Measurements from ENCODE around the gene GMFB.

GMFB gene

DNA sequence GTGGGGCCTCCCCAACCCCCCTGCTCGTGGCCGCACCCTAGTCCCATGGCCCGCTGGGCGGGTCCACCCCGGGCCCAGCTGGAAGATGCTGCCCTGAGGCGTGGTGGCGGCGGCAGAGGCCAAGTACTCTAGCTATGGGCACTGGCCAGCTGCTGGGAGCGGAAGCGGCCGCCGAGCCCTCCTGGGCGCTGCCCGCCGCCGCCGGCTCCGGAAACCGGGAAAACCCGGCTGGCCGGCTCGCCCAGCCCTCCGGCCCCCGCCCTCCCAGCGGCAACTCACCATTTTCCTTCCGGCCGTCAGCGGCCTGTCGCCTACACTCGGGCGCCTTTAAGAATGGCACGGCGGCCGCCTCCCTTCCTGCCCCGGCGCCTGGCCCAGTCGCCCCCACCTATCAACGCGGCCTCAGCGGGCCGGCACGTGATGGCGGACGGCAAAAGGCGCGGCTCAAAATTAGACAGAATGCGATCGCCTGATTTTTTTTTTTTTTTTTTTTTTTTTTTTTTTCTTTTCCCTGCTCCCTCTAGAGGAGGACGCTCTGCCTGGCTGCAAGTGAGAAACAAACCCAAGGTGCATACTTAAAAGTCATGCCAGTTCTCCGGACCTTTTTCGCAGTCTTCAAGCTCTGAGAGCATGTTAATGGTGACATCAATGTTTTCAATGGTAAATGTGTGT lies at the start of gene GMFB:
GMFB (minus strand) TSS at position 335 of the 672 bp plus-strand sequence; CDS start at position 282, 53 bp downstream.
- DNase-seq (ENCODE audit: low spot score), result peak; percentile 93

DNA sequence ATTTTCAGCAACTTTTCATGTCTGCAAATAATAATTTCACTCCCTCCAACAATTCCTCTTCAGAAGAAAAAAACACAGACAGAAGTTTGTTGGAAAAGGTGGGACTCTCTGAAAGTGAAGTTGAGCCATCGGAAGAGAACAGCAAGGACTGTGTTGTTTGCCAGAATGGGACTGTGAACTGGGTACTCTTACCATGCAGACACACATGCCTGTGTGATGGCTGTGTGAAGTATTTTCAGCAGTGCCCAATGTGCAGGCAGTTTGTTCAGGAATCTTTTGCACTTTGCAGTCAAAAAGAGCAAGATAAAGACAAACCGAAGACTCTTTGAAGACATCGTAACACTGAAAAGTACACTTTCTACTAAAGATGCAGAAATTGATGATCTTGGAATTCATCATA lies 49.3 kb upstream of the GMFB start:
- DNase-seq (ENCODE audit: low spot score), result no peak

DNA sequence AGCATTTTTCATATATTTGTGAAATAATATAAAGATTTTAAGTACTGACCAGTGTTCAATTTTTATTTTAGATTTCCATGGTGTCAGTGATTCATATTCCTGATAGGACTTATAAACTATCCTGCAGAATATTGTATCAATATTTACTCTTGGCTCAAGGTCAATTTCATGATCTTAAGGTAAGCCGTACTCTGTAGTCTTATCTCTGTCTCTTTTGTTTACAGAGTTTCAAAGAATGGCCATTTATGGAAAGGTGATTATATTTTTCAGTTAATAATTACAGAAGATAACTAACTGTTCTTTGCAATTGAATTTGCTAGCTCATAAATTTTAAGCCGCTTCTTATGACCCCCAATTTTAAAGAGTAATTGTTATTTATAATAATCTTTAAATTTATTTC lies 48.9 kb upstream of the GMFB start:
- no peak for DNase-seq (ENCODE audit: low spot score)

DNA sequence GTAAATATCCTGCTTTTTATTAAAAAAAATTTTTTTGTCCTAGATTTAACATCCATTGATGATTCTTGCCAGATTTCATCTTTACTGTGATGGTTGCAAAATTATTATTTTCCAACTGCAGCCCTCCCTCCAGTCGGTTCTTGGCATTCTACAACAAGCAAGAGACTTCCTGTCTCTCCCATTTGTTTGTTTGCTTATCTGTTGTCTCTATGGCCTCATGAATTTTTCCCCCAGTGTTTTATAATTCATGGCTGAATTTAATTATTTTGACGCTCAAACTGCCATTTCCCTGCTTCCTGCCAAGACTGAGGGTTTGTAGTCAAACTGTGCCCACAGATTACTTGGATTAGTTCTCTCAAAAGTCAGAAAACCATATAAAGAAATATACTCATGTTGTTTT lies 46.9 kb upstream of the GMFB start:
- no peak for DNase-seq (ENCODE audit: low spot score)

DNA sequence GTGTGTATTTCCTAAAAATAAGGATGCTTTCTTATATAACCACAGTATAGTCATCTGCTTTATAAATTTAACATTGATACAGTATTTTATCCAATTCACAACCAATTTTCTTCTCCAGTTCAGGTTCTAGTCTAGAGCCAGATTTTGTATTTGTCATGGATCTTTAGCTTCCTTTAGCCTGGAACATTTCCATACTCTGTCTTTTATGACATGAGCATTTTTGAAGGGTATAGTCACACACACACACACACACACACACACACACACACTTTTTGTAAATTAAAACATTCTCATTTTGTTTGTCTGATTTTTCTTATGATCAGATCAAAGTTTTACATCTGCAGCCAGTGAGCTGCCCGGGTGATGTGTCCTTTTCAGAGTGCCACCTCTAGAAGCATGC lies 46.3 kb upstream of the GMFB start:
- DNase-seq (ENCODE audit: low spot score), result no peak

DNA sequence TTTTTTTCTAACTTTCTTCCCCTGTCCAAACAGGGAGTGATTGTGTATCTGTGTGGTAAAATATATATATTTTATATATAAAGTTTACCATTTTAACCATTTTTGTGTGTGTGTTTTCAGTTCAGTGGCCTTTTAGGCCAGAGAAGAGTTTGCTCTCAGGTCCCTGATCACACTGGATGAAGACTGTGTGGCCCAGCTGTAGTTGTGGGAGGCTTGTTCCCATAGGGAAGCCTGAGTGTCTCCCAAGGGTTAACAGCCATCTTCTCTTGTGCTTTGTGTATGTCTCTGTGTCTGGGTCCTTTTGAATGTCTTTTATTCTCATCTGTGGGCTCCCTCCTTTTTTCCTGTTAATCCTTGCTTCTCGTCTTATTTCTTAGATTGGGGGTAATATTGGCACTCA lies 44.3 kb upstream of the GMFB start:
- no peak for DNase-seq (ENCODE audit: low spot score)

DNA sequence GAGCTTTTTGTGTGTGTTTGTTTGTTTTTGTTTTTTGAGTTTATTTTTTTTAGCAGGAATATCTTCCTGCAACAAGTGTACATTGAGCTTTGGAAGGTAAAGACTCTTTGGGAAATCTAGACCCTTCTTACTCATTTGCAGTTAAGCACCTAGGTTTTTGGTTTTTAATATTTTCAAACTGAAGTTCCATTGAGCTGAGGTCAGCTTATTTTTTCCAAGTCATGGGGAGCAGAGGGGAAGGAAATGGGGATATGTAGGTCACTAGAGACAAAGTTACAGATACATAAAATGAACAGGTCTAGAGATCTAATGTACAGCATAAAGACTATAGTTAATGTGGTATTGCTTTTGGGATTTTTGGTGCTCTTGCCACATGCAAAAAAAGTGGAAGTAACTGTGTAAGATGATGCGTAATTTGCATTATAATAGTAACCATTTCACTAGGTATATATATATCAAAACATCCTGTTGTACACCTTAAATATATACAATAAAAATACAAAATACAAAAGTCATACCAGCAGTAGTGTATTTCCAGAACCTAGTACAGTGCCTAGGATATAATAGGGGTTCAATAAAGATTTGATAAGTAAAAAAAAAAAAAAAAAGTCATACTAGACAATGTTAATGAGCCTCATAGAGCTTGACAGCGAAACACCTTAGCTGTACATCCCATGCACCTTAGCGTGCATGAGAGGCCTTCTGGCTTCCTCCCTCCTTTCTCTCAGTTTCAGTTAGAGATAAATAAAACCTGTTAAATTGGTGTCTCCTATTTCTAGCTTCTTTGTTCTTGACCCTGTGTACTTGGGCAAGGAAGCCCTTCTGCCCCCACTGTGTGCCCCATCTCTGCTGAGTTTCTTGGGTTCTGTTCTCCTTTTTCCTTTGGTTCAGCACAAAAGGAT lies 43.6 kb upstream of the GMFB start:
- DNase-seq (ENCODE audit: low spot score), result no peak

DNA sequence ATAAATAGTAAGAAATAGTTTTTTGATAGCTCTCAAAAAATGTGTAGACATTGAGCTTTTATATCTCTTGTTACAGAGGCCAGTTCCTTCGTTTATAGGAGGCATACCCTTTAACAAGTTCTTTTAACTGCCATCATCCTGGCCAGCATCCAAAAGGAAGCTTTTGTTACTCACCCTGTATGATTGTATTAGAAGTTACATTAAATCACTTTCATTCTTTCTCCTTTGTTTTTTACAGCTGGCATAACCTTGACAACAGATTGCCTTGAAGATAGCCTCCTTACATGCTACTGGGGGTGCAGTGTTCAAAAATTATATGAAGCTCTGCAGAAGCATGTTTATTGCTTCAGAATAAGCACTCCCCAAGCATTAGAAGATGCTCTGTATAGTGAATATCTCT lies 41.0 kb upstream of the GMFB start:
- DNase-seq (ENCODE audit: low spot score), result no peak

DNA sequence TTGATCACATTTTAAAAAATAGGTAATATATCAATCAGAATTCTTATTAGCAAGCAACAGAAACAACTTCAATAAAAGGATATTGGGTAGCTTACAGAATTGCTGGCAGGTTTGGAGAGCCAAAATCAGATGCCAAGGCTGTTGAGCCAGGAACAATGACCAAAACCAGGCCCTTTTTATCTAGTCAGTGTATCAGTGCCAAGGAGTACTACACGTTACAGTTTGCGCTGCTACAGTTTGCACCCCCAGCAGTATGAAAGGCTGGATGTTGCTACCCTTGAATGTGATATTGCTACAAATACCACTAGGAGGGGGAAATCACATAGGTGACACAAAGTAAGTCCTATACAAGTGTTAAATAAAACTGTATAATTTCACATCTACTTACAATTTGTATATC lies 40.2 kb upstream of the GMFB start:
- no peak for DNase-seq (ENCODE audit: low spot score)

DNA sequence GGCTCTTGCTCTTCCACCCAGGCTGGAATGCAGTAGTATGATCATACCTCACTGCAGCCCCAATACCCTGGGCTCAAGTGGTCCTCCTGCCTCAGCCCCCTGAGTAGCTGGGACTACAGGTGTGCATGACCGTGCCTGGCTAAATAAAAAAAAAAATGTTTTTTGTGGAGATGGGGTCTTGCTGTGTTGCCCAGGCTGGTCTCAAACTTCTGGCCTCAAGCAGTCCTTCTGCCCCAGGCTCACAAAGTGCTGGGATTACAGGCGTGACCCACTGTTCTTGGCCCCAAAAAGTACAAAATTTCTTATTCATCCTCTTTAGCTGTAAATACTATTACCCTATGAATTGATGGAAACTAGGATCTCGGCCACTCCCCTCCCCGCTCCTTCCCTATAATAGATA lies 35.6 kb upstream of the GMFB start:
- DNase-seq (ENCODE audit: low spot score), result no peak

DNA sequence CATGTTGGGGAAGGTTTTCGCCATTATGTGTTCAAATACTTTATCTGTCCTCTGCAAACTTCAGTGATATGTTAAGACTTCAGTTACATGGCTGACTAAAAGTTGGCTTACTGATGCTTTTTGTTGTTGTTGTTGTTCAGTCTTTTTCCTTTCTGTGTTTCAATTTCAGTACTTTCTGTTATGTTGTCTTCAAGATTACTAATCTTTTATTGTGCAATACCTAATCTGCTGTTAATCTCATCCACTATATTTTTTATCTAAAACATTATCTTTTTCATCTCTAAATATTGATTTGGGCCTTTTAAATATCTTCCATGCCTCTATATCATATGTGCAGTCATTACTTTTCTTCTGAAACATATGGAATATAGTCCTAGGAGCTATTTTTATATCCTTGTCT lies 27.9 kb upstream of the GMFB start:
- DNase-seq (ENCODE audit: low spot score), result no peak

DNA sequence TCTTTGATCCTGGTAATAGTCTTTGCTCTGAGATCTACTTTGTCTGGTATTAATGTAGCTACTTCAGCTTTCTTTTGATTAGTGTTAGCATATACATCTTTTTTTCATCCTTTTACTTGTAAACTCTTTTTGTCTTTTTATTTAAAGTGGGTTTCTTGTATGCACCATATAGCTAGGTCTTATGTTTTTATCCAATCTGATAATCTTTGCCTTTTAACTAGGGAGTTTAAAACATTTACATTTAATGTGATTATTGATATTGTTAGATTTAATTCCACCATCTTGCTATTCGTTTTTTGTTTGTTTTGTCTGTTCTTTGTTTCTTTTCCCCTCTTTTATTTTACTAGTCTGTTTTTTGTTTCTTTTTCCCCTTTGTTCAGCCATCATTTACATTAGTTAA lies 26.9 kb upstream of the GMFB start:
- no peak for DNase-seq (ENCODE audit: low spot score)

DNA sequence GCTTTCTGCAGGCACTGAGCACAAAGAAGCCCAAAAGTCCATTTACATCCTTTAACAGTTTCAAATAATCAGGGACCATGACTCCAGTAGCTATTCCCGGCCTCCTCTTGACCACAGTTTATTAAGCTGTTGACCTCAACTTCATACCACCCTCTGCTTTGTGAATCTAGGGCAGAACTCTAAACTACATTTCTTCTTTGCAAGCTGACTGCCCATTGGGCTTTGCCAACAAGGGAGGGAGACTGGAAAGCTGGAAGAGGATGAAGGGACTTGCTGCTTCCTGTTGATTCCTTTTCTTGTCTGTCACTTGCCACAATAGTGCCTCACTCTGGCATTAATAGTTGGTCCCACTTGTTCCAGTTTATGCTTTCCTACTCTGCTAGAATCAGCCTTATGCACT lies 23.6 kb upstream of the GMFB start:
- no peak for DNase-seq (ENCODE audit: low spot score)

DNA sequence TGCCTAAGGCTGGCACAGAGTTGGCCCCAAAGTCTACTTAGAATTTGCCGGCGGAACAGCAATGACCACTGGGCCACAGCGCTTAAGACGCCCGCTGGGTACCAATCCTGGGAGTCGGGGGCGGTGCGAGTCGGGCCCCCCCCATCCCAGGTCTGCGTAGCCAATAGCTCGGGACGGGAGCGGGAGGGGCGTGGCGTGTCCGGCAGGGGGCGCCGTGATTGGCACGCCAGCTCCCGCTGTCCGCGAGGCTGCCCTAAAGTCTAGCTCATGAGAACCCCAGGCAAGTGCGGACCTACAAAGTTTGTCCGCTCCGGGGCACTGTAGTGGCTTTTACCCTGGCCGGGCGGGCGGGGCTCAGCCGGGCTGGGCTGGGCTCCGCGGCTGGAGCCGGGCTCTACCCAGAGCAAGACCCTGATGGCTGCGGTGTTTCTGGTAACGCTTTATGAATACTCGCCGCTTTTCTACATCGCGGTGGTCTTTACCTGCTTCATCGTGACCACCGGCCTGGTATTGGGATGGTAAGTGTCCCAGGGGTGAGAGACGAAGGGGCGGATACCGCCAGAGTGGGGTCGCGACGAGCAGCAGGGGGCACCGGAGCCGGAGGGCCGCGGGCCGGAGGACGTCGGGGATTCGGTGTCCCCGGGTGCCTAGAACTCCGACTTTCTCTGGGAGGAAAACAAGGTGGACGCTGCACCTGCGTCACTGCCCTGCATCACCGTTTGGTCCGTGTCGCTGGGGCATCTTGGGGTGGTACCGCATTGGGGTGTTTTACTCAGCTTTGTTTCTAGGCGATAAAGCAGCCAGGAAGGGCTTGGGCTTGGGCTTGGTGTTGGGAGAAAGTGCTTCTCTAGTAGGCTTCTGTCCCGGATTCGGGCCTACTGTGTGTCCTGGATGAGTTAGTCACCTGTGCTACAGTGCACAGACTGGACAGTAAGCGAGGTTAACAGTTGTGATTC lies 21.0 kb upstream of the GMFB start, which contains the start of gene CGRRF1:
CGRRF1 (plus strand) TSS at position 361 of the 956 bp plus-strand sequence; CDS start at position 415, 54 bp downstream.
- DNase-seq (ENCODE audit: low spot score), result peak; percentile 96

DNA sequence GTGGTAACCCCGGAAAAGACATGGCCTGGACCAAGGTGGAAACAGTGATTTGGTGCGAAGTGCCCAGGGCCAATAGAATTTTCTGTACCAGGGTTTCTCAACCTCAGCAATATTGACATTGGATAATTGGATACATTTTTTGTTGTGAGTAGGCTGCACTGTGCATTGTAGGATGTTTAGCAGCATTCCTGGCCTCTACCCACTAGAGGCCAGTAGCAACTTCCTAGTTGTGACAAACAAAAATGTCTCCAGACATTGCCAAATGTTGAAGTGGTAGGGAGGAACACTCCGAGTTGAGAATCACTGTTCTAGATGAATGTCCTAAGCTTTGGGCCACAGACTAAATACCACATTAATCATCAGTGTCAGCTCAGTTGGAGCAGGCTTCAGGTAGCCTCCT lies 14.7 kb upstream of the GMFB start:
- DNase-seq (ENCODE audit: low spot score), result no peak

DNA sequence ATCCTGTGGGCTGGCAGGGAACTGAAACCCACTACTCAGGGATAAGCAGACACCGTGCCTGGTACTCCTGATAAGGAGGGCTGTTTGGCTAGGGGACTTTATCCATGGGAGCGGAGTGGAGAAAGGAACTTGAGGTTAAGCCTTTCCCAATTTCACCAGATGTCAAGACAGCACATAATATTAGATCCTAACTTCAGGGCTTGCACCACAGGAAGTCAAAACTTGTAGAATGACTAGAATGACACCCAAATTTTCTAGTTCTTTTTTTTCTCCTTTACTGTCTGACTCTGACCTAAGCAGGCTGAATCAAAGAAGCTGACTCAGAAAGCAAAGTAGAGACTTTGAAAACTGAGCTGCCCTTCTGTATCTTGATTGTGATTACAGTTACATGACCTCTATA lies 13.8 kb upstream of the GMFB start:
- DNase-seq (ENCODE audit: low spot score), result no peak

DNA sequence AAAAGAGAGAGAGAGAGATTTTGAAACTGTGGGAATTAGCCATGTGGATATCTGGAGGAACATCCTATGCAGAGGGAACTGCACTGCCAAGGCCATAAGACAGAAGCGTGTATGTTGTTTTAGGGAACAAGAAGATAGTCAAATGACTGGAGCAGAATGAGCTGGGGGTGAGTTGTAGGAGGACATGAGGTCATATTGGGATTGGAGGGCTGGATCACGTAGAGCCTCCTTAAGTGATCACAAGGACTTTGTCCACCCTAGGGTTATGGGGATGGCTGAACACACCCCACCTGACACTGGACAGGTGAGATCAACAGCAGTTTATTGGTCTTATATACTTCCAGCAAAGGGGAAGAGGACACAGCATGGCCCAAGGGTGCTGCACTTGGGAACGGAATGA lies 12.7 kb upstream of the GMFB start:
- no peak for DNase-seq (ENCODE audit: low spot score)

DNA sequence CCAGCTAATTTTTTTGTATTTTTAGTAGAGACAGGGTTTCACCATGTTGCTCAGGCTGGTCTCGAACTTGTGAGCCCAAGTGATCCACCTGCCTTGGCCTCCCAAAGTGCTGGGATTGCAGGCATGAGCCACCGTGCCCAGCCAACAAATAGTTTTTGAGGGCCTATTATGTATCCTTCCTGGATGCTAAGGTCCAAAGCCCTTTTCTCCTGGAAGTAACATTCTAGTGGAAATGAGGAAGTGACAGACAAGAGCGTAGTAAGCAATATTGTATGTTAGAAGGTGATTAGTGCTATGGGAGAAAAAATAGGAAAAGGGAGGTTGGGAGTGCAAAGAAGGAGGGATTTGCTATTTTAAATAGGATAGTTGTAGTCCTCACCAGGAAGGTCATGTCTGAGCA lies 12.0 kb upstream of the GMFB start:
- no peak for DNase-seq (ENCODE audit: low spot score)

DNA sequence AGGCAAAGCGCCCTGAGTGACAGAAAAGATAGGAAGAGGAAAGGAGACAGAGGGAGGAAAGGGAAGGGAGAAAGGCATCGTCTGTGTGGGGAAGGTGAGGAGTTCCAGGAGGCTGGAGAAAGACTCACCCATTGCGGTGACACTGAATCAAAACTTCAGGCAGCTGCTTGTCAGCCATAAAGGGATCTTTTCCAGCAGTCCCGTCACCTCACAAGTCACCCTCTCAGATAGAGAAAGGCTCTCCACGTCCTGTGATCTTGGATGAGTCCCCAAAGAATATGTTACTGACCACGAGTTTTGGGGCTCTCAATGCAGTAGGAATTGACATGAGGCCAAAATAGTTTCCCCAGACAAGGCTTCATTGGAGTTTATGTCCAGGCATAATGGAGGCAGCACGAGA lies 9.8 kb upstream of the GMFB start:
- DNase-seq (ENCODE audit: low spot score), result no peak

DNA sequence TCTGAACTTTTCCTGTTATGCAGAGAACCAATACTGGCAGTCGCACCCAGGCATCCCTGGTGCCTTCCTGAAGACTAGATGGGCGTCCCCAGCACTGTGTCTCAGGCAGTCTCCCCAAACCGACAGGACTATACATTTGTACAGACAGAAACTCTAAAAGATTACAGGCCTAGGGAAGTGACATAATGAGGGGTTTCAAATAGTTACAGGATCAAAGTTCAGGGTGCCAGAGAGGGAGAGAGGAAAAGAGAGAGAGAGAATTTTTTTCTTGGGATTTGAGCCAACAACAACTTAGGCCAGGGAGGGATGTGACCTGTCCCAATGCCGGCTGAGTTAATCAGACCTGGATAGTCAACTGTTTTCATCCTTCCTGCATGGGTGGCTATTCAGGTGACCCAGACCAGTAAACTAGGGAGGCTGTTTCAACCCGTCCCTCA lies 9.3 kb upstream of the GMFB start:
- DNase-seq (ENCODE audit: low spot score), result no peak

DNA sequence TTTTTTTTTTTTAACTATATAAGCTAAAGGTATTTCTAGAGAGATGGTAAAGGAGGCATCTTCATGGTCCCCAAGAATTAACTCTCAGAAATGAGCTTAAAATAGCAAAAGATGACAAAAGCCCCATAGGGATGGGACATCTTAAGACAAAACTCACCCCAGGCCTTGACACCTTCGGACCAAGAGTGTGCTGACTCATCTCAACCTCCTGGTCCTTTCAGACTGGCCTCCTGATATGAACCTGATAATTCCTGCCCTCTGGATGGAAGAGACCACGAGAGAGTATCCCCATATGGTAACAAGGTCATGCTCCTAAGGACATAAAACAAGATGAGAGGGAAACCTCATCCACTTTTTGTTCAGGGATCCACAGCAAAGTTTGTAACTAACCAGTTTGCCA lies 8.4 kb upstream of the GMFB start:
- no peak for DNase-seq (ENCODE audit: low spot score)

DNA sequence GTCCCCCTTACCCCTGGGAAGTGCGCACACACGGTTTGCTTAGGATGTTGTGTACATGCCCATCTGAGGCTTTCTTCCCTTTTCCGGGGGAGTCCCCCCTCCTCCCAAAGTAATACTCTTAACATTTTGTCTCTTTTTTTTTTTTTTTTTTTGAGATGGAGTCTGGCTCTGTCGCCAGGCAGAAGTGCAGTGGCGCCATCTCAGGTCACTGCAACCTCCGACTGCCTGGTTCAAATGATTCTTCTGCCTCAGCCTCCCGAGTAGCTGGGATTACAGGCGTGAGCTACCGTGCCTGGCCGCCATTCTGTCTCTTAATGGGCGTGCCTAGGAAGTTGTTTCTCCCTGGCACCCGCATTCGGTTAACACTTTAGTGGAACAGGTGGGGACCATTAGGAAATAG lies 4.5 kb upstream of the GMFB start:
- no peak for DNase-seq (ENCODE audit: low spot score)

All from CD4-positive, alpha-beta T cell treated with Interleukin-15 for 4 hours (primary cell).